Forelimb muscle (tissue), 1 donor: ENCODE measurements around the gene MLXIPL. TPM values are rescaled to one million over a fixed set of nuclear protein-coding genes. Genes with fewer than 3 reads are reported as not detected.
"Not testable (repeated sequence)": the region's sequence is repeated elsewhere in the genome, so short reads cannot be mapped to it uniquely, and the experiment has no call there.

Experiments
- DNase-seq: peaks from one replicate; pipeline ENCODE4 v3.0.0-alpha.2; 2013; ENCODE audit warnings: low read depth
- polyA plus RNA-seq: library from polyadenylated mRNA; unstranded; fragments of 120-200 nt; gene quantifications from one replicate; pipeline ENCODE4 v1.2.1, GENCODE V29; 2013; ENCODE audit not compliant: insufficient read length

The MLXIPL gene
- polyA plus RNA-seq, 1 donor: 0.10 TPM

GRCh38 chr7:73614937-73615336 is 9.4 kb downstream of the MLXIPL start:
- not testable (repeated sequence) for DNase-seq

GRCh38 chr7:73613954-73614735 is 10.2 kb downstream of the MLXIPL start:
- DNase-seq: no peak

- DNase-seq: no peak
Observed at GRCh38 chr7:73612598-73613269, 11.6 kb downstream of the MLXIPL start.

GRCh38 chr7:73611017-73611555 is 13.2 kb downstream of the MLXIPL start:
- DNase-seq: no peak

GRCh38 chr7:73610105-73610504 is 14.2 kb downstream of the MLXIPL start:
- no peak for DNase-seq

GRCh38 chr7:73607692-73607983 is 16.7 kb downstream of the MLXIPL start:
- DNase-seq: not testable (repeated sequence)

- DNase-seq: no peak
Observed at GRCh38 chr7:73606801-73607691, 17.3 kb downstream of the MLXIPL start.

- DNase-seq: no peak
Observed at GRCh38 chr7:73605601-73606220, 18.6 kb downstream of the MLXIPL start.

GRCh38 chr7:73602721-73603651 is 21.3 kb downstream of the MLXIPL start:
- no peak for DNase-seq

- no peak for DNase-seq
Observed at GRCh38 chr7:73599916-73600315, 24.4 kb downstream of the MLXIPL start.

- no peak for DNase-seq
Observed at GRCh38 chr7:73599151-73599882, 25.0 kb downstream of the MLXIPL start.

GRCh38 chr7:73597978-73598782 is 26.1 kb downstream of the MLXIPL start:
- DNase-seq: no peak

GRCh38 chr7:73596191-73597065 is 27.9 kb downstream of the MLXIPL start:
- DNase-seq: no peak

- DNase-seq: no peak
Observed at GRCh38 chr7:73595358-73595757, 29.0 kb downstream of the MLXIPL start.

GRCh38 chr7:73593207-73594045 is 30.9 kb downstream of the MLXIPL start:
- no peak for DNase-seq

GRCh38 chr7:73586911-73587310 is 37.4 kb downstream of the MLXIPL start:
- no peak for DNase-seq

GRCh38 chr7:73585196-73585595 is 39.1 kb downstream of the MLXIPL start:
- DNase-seq: no peak
